ENCODE data around the gene MYO18A.
"Not testable (repeated sequence)": the region's sequence is repeated elsewhere in the genome, so short reads cannot be mapped to it uniquely, and the experiment has no call there.

The MYO18A gene

DNA sequence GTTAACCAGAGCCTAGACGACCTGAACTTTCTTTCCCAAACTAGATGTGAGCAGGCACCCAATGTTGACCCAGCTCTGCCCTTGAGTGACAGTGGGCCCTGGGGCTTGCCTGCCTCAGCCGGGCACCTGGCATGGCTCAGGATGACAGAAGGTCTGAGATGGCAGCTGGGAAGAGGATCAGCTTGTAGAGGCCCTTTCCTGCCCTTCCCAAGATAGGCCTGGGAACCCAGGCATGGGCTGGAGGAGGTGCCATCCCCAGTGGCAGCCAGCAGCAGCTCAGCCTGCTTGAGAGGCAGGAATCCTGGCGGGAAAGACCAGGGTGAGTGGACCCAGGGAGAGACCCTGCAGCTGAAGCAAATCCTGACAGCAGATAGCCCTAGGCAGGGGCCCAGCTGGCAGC, 78.2 kb downstream of the MYO18A start:
- DNase-seq (ENCODE audit: low read depth), result no peak

DNA sequence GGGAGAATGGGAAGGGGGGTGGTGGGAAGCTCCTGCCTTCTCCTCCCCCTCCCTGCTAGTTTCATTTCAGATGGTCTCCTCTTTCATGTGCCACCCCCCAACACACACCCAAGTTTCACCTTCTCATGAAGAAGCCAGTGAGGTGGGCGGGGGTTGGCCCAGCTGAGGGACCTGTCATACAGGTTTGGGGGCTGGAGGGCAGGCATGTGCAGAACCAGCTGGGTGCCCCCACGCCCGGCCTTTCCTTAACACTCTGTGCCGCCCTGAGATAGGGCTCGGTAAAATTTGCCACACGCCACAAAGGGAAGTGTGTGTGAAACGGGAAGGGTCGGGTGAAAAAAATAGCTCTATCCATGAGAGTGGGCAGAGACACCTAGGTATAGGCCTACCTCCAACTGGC, 79.9 kb downstream of the MYO18A start:
- DNase-seq (ENCODE audit: low read depth), result no peak

DNA sequence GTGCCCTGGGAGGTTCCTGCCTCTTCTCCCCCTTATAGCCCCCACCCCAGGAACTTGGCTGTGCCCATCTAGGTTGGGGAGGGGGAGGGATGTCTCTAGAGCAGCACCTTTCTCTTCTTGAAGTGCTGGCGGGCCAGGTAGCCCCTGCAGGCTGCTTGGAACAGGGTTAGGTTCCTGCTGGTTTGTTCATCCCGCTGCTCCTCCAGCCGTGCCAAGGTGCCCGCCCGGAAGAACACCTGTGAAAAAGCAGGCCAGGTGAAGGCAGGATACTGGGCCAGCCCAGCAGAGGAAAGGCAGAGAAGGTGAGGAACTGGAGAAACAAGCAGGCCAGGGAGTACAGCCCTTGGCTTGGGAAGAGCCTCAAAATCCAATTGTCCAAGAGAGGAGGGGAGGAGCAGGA, 80.7 kb downstream of the MYO18A start:
- DNase-seq (ENCODE audit: low read depth), result no peak

DNA sequence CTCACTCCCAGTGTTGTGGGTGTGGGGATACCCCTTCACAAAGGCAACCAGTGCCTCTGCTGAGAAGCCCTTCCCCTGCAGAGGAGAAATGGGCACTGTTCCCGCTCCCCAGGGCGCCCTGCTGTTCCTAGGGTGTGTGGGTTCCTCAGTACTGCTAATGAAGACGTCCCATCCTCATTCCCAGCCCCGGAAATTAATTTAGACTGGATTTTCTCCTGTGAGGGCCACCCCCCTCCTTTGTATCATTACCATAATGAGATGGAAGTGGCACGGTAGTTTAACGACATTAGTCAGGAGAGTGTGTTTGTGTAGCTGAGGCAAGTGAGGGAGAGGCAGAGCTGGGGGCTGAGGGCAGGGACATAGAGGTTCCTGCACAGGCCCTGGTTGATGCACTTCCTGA, 84.1 kb downstream of the MYO18A start:
- DNase-seq (ENCODE audit: low read depth), result no peak

DNA sequence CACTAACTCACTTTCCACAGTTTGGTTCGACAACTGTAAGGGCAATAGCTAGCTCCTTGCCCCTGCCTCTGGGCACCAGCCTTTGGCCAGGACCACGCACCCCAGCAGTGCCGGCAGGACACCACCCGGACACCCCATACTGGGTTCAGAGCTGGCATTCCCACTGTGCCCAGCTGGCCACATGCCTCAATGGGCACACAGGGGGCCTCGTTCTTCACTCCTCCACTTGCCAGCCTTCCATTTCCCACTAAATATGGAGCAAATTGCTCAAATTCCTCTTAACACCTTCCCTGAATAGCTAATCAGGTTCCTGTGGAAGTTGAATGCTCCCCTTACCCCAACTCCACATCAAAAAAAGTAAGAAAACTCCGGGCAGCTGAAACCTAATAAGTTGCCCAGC, 84.8 kb downstream of the MYO18A start:
- DNase-seq (ENCODE audit: low read depth), result no peak

DNA sequence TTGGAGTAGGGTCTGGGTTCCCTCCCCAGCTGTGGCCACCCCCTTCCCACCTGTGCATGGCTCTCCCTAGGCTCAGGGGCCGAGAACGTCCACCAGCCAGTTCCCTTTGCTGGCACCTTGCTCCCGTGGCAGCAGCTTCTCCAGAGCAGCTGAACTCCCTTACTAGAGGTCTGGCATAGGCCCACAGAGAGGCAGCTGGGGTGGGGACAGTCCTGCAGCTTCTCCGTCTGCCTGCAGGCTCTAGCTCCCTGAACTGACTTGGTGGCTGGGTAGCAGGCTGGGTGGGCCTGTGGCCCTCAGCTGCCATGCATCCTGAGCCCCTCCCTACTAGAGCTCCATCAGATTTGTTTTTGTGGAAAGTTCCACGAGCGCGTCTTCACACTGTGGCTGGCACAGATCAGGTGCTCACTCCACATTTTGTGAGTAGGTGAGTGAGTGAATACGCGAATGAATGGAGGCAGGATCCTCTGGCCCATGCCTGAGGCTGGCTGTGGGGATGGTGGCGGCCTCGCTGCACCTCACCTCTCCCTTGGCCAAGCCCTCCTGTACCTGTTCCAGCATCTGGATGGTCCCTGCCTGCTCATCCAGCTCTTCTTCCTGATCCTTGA, 86.0 kb downstream of the MYO18A start:
- no peak for DNase-seq (ENCODE audit: low read depth)

DNA sequence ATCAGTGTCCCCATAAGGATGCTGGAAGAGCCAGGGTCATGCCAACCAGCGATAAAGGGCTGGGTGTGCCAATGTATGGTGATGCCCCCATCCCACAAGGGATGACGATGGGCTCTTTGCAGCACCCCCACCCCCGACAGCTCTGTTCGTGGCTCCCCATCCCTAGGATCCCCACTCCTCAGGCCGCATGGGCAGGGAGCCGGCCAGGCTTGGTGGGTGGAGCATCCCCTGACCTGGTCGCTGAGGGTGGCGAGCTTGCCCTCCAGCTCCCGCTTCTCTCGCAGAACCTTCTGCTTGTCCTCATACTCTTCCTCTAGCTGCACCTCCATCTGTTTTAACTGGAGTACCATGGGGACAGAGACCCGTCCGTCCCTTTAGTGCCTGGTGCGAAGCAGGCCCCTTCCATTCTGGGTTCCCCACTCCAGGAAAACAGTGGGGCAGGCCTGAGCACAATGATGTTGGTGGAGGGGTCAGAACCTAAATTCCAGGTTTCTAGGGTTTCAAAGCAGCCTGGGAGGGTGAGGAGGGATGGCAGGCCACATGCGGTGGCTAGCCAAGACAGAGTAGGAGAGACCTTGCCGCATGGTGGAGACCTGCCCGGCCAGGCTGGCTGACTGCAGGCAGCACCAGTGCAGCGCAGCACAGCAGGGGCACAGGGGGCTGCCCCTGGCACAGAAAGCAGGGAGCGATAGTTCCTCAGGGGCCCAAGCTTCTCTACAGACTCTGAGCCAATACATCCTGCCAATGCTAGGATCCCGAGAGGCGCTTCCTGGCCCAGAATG, 86.9 kb downstream of the MYO18A start:
- no peak for DNase-seq (ENCODE audit: low read depth)

DNA sequence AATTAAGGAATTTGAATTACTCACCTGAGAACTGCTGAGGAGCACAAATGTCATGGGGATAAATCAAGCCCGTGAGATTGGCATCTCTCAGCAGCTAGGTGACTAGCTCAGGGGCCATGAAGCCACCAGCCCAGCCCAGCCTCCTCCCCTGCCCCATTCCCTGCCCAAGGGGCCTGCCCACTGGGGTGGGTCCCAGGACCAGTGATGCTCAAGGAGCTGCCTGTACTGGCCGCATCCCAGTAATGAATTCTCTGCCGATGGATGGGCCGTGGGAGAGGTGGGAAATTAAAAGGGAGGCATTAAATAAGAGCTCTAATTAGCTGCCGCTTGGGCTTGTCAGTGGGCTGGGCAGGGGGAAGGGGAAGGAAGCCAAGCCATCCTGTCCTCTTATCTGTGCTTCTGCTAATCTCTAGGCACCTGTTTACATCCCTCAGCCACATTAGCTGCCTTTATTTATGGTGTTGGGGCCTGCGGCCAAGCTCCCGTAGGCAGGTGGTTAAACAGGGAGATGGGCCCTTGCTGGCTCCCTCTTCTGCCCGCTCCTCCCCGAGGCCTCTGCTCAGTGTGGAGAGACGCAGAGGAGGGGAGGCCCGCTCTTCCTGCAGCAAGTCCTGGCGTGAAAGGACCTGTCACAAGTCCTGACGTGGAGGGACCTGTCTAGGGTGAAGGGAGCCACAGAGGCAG, 88.5 kb downstream of the MYO18A start:
- DNase-seq (ENCODE audit: low read depth), result no peak

DNA sequence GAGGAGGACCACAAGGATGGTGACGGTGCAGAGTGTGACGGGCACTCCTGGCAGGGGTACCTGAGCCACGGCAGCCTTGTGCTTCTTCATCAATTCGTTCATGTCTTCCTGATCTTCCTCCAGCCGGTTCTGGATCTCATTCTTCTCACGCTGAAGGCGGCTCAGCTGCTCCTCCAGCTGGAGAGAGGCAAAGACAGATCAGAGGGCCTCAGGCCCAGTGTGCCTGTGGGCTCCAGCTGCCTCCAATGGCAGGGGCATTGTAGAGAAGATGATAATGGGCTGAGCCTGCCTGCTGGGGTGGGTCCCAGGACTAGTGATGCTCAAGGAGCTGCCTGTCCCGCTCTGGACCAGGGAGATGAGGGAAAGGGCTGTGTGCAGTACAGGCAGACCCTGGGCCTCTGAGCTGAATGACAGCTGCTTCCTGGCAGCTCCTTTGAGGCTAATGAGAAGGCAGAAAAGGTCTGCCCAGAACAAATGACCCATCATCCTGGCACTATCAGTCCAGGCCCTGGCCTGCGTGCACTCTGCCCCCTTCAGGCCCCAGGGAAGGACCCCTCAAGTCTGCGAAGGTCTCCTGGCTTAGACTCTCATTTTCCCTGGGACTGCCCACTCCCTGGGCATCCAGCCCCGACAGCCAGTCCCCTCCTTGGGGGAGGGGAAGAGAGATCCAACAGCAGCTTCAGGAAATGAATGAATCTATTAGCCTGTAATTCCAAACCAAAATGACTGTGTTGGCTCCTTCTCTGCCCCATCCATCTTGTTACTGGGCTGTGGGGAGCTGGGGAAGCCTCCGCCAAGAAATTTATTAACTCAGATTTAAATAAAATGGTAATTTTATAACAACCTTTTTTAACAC, 89.2 kb downstream of the MYO18A start:
- no peak for DNase-seq (ENCODE audit: low read depth)

DNA sequence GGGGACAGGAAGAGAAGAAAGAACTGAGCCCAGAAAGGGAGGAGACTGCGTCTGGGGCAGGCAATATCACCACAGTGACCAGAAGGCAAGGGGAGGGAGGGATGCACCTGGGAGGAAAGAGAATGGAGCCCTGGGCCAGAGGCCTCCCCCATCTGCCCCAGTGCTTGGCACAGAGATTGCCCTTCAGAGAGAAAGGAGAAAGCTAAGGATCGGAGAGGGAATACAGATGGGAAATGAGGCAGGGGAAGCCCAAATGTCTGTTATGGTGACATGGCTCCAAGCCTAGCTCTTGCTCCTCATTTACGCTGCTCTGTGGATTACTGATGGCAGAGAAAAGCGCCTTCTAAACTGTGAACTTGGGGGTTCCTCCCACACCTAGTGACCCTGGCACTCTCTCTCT, 90.1 kb downstream of the MYO18A start:
- DNase-seq (ENCODE audit: low read depth), result no peak

DNA sequence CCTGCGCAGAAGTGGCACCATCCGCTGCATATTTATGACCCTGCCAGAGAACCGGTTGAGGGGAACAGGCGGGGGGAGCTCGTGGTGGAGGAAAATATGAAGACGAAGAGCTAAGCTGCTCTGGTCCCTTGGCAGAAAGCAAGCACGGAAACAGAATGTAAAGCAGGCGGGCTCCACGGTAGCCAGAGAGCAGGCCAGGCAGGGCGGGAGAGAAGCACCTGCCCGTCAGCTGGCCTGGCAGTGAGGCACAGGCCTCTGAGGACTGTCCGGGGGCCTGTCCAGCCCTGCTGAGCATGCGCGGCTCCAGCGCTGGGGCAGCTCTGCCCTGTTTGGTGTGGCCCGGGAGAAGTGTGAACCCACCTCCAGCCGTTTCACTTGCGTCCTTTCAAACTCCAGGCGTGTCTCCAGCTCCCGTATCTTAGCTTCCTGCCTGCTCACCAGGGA, 90.6 kb downstream of the MYO18A start:
- no peak for DNase-seq (ENCODE audit: low read depth)

DNA sequence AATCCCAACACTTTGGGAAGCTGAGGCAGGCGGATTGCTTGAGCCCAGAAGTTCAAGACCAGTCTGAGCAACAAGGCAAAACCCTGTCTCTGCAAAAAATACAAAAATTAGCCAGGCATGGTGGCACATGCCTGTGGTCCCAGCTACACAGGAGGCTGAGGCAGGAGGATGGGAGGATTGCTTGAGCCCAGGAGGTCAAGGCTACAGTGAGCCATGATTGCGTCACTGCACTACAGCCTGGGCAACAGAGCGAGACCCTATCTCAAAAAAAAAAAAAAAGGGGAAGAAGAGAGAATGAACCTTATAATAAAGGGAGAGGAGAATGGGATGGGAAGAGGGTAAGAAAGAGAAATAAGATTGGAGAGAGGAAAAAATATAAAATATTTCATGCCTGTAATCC, 91.4 kb downstream of the MYO18A start:
- not testable (repeated sequence) for DNase-seq (ENCODE audit: low read depth)

DNA sequence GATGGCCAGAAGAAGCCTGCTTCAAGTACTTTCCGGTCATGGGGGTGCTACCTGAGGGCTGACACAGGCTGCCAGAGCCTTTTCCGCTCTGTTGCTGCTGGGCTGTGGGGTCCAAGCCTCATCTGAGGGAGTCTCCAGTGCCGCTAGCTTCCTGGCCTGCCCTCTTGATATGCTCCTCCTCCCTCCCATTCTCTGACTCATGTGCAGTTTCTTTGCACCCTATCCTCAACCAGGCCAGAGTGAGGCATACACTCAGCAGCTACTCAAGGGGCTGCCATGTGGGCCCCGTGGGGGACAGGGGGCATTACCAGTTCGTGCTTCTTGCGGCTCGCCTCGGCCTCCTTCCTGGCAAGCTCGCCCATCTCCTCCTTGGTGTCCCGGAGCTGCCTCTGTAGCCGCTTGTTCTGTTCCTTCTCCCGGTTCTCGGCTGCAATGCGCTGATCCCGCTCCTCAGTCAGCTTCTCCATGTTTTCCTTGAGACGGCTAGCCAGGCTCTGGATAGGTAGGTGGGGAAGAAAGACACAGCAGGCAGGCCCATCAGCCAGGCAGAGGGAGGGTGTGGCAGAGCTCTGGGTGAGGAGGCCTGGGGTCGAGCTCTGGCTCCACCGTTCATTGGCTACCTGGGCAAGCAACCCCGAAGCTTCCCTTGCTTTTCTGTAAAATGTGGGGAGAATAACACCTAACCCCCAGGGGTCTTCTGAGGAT, 93.4 kb downstream of the MYO18A start:
- no peak for DNase-seq (ENCODE audit: low read depth)

DNA sequence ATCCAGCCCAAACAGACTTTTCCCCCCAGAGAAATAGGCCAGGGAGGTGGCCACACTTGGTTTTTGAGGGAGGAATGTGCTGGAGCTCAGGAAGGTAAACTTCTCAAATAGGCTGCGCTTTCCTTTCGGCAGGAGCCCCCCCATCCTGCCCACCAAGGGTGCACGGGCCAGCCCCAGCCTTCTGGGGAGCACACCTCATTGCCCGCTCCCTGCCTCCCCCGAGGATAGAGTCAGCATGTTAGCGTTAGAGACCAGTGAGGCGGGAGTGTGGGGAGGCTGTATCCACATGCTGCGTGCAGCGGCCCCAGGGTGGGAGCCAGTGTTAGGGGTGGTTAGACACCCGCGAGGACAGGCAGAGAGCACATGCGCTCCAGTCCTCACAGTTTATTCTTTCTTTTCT, 95.0 kb downstream of the MYO18A start:
- DNase-seq (ENCODE audit: low read depth), result no peak

DNA sequence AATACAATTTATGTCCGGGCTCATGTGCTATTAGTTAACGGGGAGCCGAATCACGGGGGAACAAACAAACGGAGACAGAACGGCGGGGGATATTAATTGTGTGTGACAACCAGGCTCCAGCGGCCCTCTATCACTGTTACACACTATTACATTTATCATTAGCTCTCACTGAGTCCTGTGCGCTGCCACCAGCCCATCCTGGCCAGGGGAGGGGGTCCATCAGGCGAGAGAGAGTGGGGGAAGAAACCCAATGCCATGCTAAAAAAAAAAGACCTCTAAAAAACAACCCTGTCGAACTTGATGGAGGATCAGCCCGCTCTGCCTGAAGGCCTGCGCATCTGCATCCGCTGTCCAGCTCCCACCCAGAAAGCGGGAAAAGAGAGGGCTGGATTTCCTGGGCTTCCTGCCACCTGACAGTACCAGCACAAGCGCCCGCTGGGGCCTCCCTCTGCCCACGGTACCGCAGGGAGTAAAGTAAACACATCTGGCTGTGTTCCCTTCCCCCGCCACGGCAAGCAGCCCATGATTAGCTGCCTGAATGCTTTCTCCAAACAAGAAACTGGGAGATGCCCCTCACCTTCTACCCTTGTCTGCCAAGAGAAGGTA, 95.6 kb downstream of the MYO18A start:
- DNase-seq (ENCODE audit: low read depth), result no peak

DNA sequence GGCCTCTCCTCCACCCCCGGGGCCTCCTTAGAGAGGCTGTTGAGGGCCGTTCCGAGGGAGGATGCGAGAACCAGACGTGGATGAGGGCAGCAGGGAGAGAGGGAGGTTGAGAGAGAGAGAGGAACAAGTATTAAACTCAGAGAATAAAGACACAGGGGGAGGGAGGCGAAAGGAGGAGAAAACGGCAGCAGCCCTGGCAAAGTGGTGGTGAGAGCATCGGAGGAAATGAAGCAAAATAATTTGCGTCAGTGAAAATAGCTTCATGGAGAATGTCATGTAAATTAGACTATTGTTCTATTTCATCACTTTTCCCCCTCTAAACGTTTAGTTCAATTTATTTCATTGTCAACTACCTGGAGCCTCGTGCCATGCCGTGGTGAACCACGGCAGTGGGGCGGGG, 99.2 kb downstream of the MYO18A start:
- DNase-seq (ENCODE audit: low read depth), result no peak

DNA sequence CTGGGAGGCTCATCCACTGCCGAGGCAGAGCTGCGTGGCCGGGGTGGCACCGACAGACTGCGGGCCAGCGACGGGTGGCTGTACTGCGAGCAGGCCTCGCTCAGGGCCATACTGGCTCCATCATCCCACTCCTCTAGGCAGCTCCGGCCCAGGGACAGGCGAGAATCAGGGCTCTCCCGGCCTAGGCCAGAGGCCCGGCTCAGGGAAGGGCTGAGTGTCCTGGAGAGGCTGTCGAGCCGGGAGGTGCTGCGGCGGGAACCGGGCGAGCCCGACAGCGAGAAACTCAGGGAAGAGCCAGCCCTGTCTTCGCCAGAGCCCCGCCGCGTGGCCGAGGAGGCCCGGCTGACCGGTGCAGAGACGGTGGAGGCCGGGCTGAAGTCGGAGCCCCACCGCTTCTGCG, 99.9 kb downstream of the MYO18A start:
- DNase-seq (ENCODE audit: low read depth), result no peak

DNA sequence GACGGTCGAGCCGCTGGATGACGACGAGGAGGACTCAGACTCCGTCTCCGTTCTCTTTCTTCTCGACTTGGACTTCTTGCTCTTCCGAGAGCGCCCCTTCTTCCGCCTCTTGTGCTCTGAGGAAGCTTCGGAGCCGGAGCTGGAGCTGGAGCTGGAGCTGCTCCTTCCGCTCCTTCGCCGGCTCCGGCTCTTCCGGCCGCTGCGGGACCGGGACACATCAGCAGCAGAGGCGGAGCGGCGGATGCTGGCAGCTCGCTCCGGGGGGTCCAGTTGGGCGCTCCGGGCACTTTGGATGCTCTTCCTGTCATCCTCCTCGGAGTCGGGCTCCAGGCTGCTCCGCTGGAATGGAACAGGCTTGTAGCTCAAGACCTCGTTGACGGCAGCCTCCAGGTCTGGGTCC, 100.3 kb downstream of the MYO18A start:
- no peak for DNase-seq (ENCODE audit: low read depth)

DNA sequence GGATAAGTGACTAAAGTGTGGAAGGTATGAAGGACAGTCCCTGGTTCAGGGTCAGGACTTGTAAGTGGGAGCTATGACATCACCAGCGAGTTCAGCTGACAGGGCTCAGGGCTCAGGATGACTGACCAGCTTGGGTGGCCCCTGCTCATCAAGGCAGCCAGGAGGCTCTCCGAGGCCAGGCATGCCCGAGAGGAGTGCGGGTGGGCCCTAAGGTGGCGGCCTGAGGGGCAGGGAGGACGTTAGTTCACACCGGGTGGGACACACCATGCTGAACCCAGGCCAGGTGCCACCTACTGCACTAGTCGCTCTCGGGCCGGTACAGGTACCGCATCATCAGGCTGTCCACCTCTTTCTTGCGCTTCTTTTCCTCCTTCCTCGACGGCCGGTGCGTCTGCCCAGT, 100.8 kb downstream of the MYO18A start:
- DNase-seq (ENCODE audit: low read depth), result no peak

DNA sequence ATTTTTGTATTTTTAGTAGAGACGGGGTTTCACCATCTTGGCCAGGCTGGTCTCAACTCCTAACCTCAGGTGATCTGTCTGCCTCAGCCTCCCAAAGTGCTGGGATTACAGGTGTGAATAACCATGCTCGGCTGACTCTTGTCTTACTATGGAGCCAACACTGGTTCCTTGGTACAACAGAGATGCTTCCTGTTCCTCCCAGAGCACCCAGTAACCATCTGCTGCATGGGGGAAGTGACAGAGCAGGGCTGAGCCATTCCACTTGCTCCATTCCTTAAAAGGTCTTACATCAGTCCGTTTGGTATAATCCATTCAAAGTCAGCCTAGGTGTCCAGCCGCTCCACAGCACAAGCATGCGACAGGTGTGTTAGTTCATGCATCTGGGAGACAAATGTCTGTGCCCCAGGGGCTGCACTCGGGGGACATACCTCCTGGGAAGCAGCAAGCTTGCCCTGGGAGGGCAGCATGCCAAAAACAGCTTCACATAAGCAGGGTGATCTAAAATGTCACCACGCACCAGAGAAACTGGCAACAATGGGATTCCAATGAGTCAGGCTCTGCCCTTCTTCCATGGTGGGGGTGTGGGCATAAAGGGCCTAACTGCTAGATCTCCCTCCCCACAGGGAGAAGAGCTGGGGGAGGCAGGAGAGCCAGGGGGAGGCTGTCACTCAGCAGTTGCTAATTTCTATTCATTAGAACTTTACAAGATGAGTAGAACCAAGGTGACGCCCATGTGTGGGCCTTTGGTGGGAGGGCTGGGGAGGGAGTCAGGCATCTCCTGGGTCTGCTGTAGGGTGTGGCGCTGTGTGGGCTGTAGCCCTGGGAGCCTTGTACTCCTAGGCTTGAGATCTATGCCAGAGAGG, 101.8 kb downstream of the MYO18A start:
- no peak for DNase-seq (ENCODE audit: low read depth)
